HUDEP-2 (cell line): ENCODE measurements around the gene AHDC1.
"Not testable (repeated sequence)": the region's sequence is repeated elsewhere in the genome, so short reads cannot be mapped to it uniquely, and the experiment has no call there.

Experiments used
- DNase-seq, 76 experiments: peaks; one replicate each; lab custom pipeline; 2025; ENCODE audit not compliant: unreplicated experiment in 76 of 76; lab: John Stamatoyannopoulos, UW

The AHDC1 gene

DNA sequence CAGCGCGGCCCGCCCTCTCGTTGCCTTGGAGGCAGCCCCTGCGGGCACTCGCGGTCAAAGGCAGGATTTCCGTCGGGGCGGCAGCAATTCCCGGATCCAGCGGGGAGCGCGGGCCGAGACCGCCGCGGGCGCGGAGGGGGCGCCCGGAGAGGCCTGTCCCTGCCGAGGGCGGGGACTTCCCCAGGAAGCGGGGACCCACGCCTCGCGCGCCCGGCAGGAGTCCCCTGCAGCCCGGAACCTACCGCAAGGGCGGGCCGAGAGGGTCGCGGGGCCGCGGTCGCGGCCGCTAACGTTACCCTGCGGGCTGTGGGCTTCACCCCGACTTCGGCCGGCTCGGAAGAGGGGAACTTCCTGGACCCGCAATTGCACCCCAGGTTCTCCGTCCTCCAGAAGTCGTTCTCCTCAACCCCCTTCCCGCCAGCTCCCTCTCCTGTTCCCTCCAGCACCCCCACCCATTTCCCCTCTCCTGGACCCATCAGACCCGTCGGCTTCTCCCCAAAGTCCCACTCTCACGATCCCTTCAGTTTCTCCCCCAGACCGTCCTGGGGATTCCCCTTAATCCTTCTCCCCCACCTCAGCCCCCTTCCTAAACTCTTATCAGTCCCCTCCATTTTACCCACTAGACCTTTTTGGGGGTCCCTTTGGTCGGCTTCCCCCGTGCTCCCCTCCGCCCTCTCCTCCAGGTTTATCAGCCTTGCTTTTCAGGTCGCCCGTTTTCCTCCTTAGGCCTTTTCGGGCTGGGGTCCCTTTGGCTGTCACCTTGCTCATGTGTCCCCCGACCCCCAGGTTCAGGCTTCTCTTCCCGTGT, 30.4 kb upstream of the AHDC1 start:
- DNase-seq = no peak

DNA sequence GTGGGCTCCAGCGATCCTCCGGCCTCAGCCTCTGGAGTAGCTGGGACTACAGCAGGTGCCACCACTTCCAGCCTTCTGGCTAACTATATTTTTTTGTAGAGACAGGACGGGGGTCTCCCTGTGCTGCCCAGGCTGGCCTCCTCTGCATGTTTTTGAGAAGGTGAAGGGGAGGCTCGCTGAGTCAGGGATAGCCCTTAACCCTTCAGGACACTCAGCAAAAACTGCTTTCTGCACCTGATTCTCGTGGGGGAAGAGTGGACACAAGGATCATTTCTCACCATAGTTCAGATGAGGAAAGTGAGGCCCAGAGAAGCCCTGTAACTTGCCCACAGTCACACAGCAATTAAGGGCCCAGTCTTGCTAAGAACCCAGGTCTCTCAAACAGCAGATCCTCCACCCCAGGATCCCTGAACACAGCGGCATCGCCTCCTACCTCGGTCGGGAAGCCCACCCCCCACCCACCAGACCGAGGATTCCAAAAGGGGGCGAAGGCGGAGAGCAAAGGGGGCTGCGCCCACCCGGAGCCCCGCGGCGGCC, 29.8 kb upstream of the AHDC1 start:
- DNase-seq = no peak

DNA sequence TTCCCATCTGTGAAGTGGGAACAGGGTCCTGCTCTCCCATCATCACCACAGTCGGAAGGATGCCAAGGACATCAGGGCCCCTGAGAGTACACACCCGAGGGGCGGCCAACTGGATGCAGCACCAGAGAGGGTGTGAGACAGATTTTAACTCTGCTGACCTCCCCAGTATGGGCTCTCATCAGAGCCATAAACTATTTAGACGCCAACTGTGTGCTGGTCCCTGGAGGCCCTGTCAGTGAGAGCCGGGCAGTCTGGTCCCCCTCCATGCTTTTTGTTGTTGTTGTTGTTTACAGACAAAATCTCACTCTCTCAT, 29.3 kb upstream of the AHDC1 start:
- DNase-seq = no peak

DNA sequence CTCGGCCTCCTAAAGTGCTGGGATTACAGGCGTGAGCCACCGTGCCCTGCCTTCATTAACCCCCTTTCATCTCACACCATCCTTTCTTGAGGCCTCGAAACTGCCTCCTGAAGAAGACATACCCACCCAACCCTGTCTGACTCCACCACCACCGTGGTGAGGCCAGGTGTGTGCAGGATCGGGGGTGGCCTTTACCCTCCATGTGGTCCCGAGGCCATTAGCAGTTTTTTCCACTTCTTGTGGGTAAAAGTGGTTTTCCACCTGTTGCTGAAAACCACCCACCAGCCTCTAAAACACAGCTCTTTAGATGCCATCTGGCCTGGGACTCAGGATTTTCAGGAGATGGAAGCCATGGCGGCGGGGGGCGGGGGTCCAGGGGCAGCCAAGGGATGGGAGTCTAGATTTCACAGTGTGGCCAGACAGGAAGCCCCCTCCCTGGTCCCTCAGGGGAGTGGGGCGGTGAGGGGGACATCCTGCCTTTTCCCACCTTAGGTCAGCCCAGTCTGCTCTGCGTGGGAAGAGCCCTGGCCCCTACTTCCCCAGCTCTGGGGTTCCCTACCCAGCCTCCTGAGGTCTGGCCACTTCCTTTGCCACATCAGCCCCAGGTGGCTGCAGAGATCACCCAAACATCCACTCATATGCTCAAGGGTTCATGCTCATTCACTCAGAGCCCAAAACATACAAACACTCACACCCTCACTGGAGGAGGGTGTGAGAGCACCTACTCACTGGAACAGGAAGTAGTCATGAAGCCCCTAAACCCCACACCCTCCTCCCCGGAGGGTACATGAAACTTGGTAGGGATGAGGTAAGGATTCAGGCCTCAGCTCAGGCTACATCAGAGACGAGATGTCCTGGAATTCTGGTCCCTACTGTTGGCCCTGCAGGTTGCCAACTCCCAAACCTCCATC, 28.7 kb upstream of the AHDC1 start:
- no peak for DNase-seq

DNA sequence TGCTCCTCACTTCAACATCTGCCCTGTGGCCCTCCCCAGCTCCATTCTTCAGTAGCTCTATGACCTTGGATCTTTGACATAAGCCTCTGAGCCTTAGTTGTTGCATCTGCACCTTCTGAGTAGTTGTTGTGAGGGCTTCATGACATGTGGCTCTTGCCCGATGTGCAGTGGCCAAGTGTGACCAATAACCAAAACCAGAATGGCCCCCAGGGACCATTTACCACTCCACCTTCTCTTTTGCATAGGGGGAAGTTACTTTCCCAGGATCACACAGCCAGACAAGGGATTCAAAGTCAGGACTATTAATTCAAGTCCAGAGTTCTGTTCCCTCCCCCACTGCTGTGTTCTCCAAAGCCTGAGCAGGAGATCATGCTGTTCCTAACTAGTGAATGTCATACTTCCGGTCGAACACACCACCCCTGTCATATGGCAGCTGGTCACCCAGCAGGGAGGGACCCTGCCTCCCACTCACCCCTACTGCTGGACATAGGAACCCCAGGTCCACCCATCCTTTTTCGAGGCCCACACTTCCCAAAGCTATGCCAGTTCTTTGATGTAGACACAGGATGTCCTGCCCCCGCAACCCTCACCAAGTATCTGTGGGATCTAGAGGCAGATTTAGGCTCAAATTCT, 27.0 kb upstream of the AHDC1 start:
- no peak for DNase-seq

DNA sequence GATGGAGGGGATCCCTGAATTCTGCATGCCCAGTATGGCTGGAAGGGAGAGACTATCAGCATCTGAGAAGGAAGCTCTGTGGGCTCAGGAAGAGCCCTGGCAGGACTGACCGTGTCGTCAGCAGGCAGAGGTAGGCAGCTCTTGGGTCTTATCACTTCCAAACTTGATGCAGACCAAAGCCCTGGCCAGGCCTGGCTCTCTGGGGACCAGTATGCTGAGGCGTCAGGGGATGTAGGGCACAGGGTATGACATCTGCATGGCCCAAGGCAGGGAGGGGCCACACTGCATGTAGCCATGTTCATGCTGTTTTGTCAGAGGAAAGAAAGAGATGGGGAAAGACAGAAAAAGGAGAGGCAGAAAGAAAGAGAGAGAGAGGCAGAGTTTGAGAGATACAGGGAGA, 24.8 kb upstream of the AHDC1 start:
- no peak for DNase-seq

DNA sequence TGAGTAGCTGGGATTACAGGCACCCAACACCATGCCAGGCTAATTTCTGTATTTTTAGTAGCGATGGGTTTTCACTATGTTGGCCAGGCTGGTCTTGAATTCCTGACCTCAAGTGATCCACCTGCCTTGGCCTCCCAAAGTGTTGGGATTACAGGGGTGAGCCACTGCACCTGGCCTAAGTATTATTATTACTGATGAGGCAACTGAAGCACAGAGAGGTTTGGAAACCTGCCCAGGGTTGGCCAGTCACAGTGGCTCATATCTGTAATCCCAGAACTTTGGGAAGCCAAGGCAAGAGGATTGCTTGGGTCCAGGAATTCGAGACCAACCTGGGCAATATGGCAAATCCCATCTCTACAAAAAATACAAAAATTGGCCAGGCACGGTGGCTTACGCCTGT, 23.8 kb upstream of the AHDC1 start:
- DNase-seq = not testable (repeated sequence)

DNA sequence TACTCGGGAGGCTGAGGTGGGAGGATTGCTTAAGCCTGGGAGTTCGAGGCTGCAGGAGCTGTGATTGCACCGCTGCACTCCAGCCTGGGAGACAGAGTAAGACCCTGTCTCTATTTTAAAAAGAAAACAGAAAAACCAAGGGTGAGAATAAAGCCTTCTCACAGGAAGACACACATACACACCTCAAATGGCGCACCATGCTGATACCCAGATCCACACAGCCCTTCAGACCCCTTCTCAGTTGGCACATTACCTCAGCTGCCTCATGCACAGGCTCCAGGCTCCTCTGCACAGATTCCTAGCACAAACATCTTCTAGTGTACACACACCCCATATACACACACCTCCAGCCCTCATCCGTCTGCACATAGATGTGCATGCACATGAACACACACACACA, 23.1 kb upstream of the AHDC1 start:
- no peak for DNase-seq

DNA sequence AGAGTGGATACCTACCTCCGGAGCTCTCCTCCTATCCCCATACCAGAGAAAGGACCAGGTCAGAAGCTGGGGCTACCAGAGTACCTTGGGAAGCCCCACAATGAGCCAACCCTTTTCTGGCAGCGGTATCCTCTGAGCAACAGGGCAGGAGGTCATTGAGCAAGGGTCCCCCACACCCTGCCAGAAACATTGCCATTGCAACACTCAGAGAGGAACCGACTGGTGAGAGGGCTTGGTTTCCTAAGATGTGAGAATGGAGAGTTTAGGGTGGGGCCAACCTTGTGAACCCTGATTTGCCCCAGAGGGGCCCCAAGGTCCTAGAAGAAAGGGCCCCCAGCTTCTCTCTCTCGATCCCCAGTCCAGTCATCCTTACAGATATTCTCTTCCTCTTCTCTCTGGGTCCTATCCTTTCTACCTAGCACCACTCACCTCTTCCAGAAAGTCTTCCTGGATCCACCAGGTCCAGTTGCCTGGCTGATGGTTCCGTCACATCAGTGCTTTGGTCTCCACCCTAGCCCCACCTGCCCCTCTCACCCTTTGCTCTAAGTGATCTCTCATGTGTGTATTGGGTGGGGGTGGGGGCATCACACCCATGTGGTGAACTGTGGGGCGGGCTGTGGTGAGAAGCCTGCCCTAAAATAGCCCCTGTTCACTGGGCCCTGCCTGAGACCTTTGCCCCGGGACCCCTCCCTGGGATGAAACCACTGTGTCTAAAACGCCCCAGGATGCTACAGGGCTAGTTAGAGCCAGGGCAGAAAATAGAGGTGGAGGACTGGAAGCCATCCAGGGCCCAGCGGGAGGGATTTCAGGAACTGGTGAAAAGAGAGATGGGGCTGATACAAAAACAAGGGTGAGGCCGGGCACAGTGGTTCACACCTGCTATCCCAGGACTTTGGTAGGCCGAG, 22.3 kb upstream of the AHDC1 start:
- no peak for DNase-seq

DNA sequence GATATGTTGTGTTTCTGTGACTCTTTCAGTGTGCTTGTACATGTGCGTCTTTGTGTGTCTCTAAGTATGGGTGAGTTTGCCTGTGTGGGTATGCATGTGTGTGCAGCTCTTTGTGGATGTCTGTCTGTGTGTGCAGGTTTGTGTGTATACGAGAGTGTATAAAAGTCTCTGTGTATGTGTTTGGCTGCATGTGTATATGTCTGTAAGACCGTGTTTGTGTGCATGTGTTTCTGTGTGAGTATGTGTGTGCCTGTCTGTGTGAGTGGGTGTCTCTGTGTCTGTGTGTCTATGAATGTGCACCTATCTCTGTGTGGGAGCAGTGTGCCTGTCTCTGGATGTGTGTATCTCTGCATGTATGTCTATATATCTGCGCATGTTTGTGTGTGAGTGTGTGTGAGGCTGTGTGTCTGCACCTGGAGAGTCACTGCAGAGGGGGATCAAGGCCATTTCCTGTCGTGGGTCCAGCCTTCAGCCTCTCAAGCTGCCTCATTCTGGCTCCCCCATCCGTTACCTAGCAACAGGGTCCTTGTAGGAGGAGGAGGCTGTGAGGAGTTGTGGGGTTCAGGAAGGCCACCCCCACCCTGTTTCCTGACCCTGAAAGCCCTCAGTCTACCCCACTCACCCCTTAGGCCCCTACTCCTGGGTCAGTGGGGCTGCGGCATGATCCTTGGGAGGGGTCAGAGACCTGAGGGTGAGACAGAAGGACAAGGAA, 20.7 kb upstream of the AHDC1 start:
- no peak for DNase-seq

DNA sequence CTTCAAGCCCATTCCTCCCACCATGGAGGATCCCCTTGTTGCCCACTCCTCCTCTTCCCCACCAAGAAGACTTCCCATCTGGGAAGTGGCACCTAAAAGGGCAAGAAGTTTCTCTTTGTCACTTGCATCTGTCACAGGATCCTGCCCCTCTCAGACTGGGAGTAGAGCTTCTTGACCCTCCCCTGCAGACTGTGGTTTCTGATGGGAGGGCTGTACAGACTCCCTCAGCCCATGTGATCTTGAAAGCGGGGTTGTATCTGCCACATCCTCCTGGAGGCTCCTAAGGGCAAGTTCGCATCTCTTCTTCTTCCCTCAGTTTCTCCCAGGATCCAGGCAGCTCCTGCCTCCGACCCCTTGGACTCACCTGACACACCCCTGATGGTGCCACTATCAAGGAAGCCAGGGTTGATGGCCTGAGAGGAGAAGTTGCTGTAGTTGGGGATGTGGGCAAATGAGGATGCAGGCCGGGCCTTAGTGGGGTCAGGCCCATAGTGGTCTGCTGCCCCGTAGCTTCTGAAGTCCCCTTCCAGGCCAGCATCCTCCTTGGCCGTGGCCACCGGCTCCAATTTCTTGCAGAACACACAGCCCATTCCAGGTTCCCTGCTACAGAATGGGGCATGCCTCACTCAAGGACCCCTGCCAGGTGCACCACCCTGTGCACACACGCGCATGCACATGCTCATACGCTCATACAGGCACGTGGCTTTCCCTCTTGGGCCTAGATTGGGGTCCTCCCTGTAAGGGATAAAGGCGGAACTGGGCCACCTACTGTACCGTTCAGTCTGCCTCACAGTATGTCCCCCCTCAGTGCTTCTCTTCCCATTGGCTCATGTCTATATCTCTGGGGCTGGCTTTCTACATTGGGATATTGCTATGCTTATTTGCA, 19.6 kb upstream of the AHDC1 start:
- no peak for DNase-seq

DNA sequence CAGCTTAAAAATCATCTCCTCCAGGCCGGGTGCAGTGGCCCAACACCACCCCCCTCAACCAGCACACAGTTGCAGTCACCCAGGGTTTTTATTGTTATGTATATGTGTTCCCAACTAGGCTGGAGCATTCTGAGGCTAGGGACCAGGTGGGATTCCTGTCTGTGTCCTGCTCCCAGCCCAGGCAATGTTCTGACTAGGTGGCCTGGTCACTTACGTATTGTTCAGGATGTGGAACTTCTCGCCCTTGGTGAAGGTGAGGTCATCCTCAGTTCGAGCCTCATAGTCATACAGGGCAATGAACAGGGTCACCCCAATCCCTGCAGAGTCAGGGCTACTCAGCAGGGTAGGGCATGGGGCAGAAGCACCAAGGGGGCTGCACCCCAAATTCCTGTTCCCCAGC, 18.9 kb upstream of the AHDC1 start:
- no peak for DNase-seq

DNA sequence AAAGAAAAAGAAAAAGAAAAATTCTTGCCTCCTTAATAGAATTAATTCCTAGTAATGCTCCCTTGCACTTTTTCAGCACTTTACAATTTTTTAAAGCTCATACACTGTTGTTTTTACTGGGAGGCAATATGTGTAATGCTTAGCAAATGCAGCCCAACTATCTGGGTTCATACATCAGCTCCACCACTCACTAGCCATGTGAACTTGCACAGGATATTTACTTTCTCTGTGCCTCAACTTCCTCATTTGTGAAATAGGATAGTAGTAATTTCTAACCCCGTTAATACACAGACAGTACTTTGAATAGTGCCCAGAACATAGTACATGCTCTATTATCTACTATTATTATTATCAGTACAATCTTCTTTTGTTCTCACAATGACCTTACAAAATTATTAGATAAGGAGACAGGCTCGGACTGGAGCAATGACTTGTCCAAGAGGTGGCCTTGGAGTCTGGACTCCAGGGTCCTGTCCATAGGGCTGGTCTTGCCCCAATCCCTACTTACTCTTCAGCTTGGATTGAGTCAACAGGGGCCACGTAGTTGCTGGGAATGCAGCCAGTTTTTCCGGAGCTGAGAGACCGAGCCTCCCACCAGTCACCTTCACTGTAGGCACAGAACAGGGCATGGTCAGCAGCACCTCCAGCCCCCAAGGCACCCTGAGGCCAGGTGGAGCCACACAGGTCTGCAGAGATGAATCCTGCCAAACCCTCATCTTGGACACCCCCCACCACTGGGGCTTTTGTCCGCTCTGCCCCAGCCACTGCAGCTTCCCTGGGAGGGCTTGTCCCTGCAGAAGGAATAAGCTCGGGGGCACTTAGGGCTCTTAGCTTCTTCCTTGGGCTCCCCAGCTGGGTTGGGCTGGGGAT, 17.3 kb upstream of the AHDC1 start:
- no peak for DNase-seq

DNA sequence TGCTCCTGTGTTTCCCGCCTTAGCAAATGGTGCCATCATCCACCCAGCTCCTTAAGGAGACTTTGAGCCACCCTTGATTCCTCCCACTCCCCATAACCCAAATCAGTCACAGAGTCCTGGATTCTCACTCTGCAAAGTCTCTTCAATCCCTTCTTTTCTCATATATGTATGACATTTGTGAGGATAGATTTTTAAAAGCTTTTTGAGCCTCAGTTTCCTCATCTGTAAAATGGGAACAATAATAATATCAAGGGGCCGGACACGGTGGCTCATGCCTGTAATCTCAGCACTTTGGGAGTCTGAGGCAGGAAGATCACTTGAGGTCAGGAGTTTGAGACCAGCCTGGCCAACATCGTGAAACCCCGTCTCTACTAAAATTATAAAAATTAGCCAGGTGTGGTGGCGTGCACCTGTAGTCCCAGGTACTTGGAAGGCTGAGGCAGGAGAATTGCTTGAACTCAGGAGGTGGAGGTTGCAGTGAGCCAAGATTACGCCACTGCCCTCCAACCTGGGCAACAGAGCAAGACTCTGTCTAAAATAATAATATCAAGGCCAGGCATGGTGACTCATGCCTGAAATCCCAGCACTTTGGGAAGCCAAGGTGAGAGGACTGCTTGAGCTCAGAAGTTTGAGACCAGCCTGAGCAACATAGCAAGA, 16.0 kb upstream of the AHDC1 start:
- DNase-seq = not testable (repeated sequence)

DNA sequence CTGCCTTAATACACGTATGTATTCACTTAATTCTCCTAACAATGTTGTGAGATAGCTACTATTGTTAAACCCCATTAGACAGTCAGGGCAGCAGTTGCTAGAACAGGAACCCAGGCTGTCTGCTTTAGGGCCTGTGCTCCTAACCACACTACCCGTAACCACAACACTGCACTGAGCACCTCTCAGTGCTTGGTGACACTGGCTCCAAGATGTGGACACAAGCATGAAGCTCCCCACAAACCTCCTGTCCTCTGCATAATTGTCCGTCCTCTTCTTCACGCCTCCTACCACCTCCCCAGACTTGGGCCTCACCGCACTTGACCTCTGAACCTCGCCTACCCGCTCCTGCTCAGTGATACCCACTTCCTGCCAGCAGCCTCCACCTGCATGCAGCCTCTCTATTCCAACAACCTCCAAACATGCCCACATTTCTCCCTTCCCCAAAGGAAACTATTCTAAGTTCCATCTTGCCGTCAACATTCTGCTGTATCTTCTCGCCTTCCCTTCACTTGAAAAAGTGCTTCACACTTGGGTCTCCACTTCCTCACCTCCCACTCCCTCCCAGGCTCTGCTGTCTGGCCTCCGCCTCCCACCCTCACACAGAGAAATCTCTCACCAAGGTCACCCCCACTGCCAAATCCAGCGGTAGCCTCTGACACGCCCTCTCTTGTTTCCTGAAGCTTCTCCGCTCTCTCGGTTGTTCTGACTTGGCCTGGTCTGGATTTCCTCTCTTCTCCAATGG, 14.6 kb upstream of the AHDC1 start:
- no peak for DNase-seq

DNA sequence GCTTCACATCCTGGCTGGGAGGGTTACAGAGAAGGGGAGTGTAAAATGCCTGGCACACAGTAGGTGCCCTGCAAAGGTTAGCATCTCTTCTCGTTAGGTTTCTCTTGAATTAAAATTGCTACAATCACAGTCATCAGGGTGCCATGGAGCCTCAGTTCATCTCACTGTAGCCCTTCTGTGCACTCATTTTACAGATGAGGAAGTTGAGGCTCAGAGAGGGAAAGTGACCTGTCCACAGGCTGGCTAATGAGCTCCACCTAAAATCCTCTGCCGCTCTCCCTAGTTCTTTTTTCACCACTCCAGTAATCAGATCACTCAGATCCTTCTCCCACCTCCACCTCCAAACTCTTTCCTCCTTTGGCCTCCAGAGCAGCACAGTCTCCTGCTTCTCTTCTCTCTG, 13.5 kb upstream of the AHDC1 start:
- DNase-seq = no peak

DNA sequence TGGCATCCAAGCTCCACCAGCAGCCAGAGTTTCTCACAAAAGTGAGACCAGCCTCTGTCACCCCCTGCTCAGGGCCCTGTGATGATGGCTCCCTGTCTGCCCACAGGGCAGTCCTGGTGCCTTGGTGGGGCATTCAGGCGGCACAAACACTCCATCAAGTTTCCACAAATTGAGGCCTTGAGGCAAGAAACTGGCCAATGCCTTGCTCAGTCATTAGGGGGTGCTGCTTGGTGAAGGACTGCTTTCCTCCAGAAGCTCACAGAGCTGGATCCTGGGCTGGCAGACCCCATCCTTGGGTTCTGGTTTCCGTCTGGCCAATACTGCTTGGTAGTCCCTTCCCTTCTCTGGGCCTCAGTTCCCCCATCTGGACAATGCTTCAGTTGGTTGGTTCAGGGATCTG, 12.5 kb upstream of the AHDC1 start:
- peak in 1 of 76 experiments; percentile 6 for DNase-seq
